HepG2 (cell line): ENCODE data around the gene VAMP2. TPM values are rescaled to one million over a fixed set of nuclear protein-coding genes. Genes with fewer than 3 reads are reported as not detected.
A peak's percentile ranks its signal among the peaks of the same experiment; 100 is the strongest.

Experiments
- ARNT ChIP-seq: fragments of 450-650 bp; IDR thresholded peaks from 2 replicates; pipeline ENCODE4 v1.6.1; 2017
- HDAC2 ChIP-seq: sonication (generic); formaldehyde crosslinking; IDR thresholded peaks from 2 replicates; pipeline ENCODE4 v1.4.0; 2020; ENCODE audit warnings: missing genetic modification reagents
- KLF6 ChIP-seq: IDR thresholded peaks from 2 replicates; pipeline ENCODE4 v1.8.0; 2016; ENCODE audit warnings: missing biosample characterization, missing genetic modification reagents
- NCOA1 ChIP-seq: sonication (generic); formaldehyde crosslinking; IDR thresholded peaks from 2 replicates; pipeline ENCODE4 v1.9.0; 2021; ENCODE audit warnings: missing genetic modification reagents
- ZNF33A ChIP-seq: sonication (generic); formaldehyde crosslinking; IDR thresholded peaks from 2 replicates; pipeline ENCODE4 v1.5.1; 2020; ENCODE audit warnings: missing genetic modification reagents, mild to moderate bottlenecking, moderate library complexity, borderline replicate concordance
- ZNF619 ChIP-seq: sonication (generic); formaldehyde crosslinking; IDR thresholded peaks from 2 replicates; pipeline ENCODE4 v1.4.0; 2020; ENCODE audit warnings: mild to moderate bottlenecking, missing genetic modification reagents
- ZSCAN30 ChIP-seq: sonication (generic); formaldehyde crosslinking; IDR thresholded peaks from 2 replicates; pipeline ENCODE4 v1.5.0; 2020; ENCODE audit warnings: mild to moderate bottlenecking, missing genetic modification reagents
- polyA plus RNA-seq, 8 experiments: library from polyadenylated mRNA; depleted of rRNA in 3 of 8; stranded (reverse) in 7 of 8; unstranded in 1 of 8; fragments of >200 nt; fragmentation: Illumina TruSeq in 4 of 8; extraction: Trizol in 4 of 8; gene quantifications; 2 replicates each; pipeline versions ENCODE4 v1.2.1 to v1.2.3, GENCODE V29; 2011 to 2016; ENCODE audit warnings: low read depth in 4 of 8, missing spikeins in 1 of 8, mixed read lengths in 1 of 8; ENCODE audit not compliant: insufficient read depth in 1 of 8
- total RNA-seq, 5 experiments: library from RNA; depleted of rRNA; stranded (reverse); fragments of >200 nt; fragmentation: Illumina TruSeq; extraction: Trizol; gene quantifications; 2 replicates each; pipeline ENCODE4 v1.2.3, GENCODE V29; 2016; ENCODE audit warnings: low read depth in 1 of 5
- TF ChIP-seq, protein P1 (sequence below): sonication (generic); formaldehyde crosslinking; IDR thresholded peaks from 2 replicates; pipeline ENCODE4 v1.8.0; 2022; ENCODE audit warnings: missing genetic modification reagents, mild to moderate bottlenecking, borderline replicate concordance
- TF ChIP-seq, protein P2 (sequence below): sonication (generic); formaldehyde crosslinking; IDR thresholded peaks from 2 replicates; pipeline ENCODE4 v1.4.0; 2020; ENCODE audit warnings: low read depth, mild to moderate bottlenecking, missing genetic modification reagents
- TF ChIP-seq, protein P3 (sequence below): sonication (generic); IDR thresholded peaks from 2 replicates; pipeline ENCODE4 v1.6.1; 2016; ENCODE audit warnings: low read depth, borderline replicate concordance
- TF ChIP-seq, protein P4 (sequence below): sonication (generic); formaldehyde crosslinking; IDR thresholded peaks from 2 replicates; pipeline ENCODE4 v1.9.0; 2021; ENCODE audit warnings: missing genetic modification reagents, mild to moderate bottlenecking, borderline replicate concordance
- TF ChIP-seq, protein P5 (sequence below): sonication (generic); formaldehyde crosslinking; IDR thresholded peaks from 2 replicates; pipeline ENCODE4 v1.4.0; 2020; ENCODE audit warnings: mild to moderate bottlenecking, missing genetic modification reagents
- TF ChIP-seq, protein P6 (sequence below): sonication (generic); formaldehyde crosslinking; IDR thresholded peaks from 2 replicates; pipeline ENCODE4; 2020; ENCODE audit warnings: missing genetic modification reagents, mild to moderate bottlenecking, borderline replicate concordance
- TF ChIP-seq, protein P7 (sequence below): IDR thresholded peaks from 2 replicates; pipeline ENCODE4 v1.6.1; 2012; ENCODE audit warnings: low read length, improper control_type of control experiment

The VAMP2 gene
- total and polyA plus RNA-seq, 2 of the 13 experiments (the other 11 are each of a cell fraction or from before 2014, with no cell fraction given), result 3.9 to 17.2 TPM

DNA sequence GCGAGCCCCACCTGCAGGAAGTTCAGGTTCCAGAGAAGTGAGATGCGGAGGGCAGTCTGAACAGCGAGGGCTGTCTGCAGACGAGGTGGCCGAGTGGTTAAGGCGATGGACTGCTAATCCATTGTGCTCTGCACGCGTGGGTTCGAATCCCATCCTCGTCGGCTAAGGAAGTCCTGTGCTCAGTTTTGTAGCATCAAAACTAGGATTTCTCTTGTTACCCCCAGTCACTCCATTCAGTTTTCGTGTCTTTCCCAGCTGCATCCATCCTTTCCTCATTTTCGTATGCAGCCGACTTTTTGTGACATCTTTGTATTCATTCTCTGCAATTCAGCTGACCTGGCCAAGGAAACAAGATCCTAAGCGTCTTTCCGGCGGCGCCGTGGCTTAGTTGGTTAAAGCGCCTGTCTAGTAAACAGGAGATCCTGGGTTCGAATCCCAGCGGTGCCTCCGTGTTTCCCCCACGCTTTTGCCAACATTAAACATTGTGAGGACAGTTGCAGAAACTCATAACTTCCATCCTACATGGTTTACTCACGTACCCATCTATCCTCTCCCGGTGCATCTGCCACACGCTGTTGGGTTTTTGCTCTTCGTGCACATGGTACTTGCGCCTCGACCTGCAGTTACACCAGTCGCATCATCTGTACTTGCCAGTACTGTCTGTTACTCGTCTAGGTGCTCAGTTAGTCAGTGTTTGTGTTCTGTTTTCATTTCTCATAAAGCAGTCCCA is 24.2 kb upstream of the VAMP2 start (continued):
- TF ChIP-seq, protein P1, sequence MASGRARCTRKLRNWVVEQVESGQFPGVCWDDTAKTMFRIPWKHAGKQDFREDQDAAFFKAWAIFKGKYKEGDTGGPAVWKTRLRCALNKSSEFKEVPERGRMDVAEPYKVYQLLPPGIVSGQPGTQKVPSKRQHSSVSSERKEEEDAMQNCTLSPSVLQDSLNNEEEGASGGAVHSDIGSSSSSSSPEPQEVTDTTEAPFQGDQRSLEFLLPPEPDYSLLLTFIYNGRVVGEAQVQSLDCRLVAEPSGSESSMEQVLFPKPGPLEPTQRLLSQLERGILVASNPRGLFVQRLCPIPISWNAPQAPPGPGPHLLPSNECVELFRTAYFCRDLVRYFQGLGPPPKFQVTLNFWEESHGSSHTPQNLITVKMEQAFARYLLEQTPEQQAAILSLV (CRISPR knock-in tag), result peak; percentile 90; the same call in 1 of the 2 replicates
- TF ChIP-seq, protein P2, sequence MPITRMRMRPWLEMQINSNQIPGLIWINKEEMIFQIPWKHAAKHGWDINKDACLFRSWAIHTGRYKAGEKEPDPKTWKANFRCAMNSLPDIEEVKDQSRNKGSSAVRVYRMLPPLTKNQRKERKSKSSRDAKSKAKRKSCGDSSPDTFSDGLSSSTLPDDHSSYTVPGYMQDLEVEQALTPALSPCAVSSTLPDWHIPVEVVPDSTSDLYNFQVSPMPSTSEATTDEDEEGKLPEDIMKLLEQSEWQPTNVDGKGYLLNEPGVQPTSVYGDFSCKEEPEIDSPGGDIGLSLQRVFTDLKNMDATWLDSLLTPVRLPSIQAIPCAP (CRISPR knock-in tag), result no peak
- TF ChIP-seq HDAC2 (CRISPR knock-in tag) (no peak), ZNF33A (CRISPR knock-in tag) (no peak), KLF6 (CRISPR knock-in tag) (peak; percentile 4; the same call in 1 of the 2 replicates), ARNT (no peak), NCOA1 (CRISPR knock-in tag) (no peak; the same call in 1 of the 2 replicates), ZSCAN30 (CRISPR knock-in tag) (no peak), ZNF619 (CRISPR knock-in tag) (no peak)
- TF ChIP-seq, protein P3, sequence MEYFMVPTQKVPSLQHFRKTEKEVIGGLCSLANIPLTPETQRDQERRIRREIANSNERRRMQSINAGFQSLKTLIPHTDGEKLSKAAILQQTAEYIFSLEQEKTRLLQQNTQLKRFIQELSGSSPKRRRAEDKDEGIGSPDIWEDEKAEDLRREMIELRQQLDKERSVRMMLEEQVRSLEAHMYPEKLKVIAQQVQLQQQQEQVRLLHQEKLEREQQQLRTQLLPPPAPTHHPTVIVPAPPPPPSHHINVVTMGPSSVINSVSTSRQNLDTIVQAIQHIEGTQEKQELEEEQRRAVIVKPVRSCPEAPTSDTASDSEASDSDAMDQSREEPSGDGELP, result peak; percentile 41
- TF ChIP-seq, protein P4, sequence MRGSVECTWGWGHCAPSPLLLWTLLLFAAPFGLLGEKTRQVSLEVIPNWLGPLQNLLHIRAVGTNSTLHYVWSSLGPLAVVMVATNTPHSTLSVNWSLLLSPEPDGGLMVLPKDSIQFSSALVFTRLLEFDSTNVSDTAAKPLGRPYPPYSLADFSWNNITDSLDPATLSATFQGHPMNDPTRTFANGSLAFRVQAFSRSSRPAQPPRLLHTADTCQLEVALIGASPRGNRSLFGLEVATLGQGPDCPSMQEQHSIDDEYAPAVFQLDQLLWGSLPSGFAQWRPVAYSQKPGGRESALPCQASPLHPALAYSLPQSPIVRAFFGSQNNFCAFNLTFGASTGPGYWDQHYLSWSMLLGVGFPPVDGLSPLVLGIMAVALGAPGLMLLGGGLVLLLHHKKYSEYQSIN (CRISPR knock-in tag), result no peak
- TF ChIP-seq, protein P5, sequence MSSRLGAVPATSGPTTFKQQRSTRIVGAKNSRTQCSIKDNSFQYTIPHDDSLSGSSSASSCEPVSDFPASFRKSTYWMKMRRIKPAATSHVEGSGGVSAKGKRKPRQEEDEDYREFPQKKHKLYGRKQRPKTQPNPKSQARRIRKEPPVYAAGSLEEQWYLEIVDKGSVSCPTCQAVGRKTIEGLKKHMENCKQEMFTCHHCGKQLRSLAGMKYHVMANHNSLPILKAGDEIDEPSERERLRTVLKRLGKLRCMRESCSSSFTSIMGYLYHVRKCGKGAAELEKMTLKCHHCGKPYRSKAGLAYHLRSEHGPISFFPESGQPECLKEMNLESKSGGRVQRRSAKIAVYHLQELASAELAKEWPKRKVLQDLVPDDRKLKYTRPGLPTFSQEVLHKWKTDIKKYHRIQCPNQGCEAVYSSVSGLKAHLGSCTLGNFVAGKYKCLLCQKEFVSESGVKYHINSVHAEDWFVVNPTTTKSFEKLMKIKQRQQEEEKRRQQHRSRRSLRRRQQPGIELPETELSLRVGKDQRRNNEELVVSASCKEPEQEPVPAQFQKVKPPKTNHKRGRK (CRISPR knock-in tag), result no peak
- TF ChIP-seq, protein P6, sequence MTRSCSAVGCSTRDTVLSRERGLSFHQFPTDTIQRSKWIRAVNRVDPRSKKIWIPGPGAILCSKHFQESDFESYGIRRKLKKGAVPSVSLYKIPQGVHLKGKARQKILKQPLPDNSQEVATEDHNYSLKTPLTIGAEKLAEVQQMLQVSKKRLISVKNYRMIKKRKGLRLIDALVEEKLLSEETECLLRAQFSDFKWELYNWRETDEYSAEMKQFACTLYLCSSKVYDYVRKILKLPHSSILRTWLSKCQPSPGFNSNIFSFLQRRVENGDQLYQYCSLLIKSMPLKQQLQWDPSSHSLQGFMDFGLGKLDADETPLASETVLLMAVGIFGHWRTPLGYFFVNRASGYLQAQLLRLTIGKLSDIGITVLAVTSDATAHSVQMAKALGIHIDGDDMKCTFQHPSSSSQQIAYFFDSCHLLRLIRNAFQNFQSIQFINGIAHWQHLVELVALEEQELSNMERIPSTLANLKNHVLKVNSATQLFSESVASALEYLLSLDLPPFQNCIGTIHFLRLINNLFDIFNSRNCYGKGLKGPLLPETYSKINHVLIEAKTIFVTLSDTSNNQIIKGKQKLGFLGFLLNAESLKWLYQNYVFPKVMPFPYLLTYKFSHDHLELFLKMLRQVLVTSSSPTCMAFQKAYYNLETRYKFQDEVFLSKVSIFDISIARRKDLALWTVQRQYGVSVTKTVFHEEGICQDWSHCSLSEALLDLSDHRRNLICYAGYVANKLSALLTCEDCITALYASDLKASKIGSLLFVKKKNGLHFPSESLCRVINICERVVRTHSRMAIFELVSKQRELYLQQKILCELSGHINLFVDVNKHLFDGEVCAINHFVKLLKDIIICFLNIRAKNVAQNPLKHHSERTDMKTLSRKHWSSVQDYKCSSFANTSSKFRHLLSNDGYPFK (CRISPR knock-in tag), result 0 out of 2 replicates have a peak, but pooled peaks have one; percentile 34
- TF ChIP-seq, protein P7, sequence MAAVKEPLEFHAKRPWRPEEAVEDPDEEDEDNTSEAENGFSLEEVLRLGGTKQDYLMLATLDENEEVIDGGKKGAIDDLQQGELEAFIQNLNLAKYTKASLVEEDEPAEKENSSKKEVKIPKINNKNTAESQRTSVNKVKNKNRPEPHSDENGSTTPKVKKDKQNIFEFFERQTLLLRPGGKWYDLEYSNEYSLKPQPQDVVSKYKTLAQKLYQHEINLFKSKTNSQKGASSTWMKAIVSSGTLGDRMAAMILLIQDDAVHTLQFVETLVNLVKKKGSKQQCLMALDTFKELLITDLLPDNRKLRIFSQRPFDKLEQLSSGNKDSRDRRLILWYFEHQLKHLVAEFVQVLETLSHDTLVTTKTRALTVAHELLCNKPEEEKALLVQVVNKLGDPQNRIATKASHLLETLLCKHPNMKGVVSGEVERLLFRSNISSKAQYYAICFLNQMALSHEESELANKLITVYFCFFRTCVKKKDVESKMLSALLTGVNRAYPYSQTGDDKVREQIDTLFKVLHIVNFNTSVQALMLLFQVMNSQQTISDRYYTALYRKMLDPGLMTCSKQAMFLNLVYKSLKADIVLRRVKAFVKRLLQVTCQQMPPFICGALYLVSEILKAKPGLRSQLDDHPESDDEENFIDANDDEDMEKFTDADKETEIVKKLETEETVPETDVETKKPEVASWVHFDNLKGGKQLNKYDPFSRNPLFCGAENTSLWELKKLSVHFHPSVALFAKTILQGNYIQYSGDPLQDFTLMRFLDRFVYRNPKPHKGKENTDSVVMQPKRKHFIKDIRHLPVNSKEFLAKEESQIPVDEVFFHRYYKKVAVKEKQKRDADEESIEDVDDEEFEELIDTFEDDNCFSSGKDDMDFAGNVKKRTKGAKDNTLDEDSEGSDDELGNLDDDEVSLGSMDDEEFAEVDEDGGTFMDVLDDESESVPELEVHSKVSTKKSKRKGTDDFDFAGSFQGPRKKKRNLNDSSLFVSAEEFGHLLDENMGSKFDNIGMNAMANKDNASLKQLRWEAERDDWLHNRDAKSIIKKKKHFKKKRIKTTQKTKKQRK, result no peak
